ENCODE data around the gene KCNK18. TPM values are rescaled to one million over a fixed set of nuclear protein-coding genes. Genes with fewer than 3 reads are reported as not detected.

KCNK18 gene
- total and polyA plus RNA-seq, 9 donors, result not detected

GRCh38 chr10:117214401-117214800, 17.1 kb downstream of the KCNK18 start:
- 27 to 70% (median 55%) methylated on average over 1 of the region's 1 CpG for WGBS, 3 donors
- H3K27ac ChIP-seq, result no peak overlapping the region

GRCh38 chr10:117215079-117215478, 17.8 kb downstream of the KCNK18 start:
- DNase-seq, result no peak
- peaks cover 5% of the 10 kb centered on the region for H3K4me1 ChIP-seq (ENCODE audit: insufficient read depth)
- H3K27ac ChIP-seq, result no peak overlapping the region
- no peaks in the 10 kb centered on the region for H3K9me3 ChIP-seq
- TF ChIP-seq CTCF (IDR thresholded peaks at IDR 0.05) (no peak), POLR2A (IDR thresholded peaks at IDR 0.05) (no peak), EP300 (IDR thresholded peaks at IDR 0.05) (no peak)
- WGBS, 3 donors, result 86 to 90% (median 87%) methylated on average over 2 of the region's 2 CpGs
- intact Hi-C loops (cut with DNase I), result loop anchor here in 3 of 4 donors (5.0 to 10.0 kb wide), 2 partner anchors 107 to 1030 kb away; no protein-coding TSS in a partner anchor
- no peaks in the 10 kb centered on the region for H3K36me3 ChIP-seq
- H3K4me3 ChIP-seq, result no peak overlapping the region
- no peaks in the 10 kb centered on the region for H3K27me3 ChIP-seq

More at GRCh38 chr10:117214401-117214800, 17.1 kb downstream of the KCNK18 start:
- Histone ChIP-seq H3K4me1 (ENCODE audit: insufficient read depth) (peaks cover 5% of the 10 kb centered on the region), H3K9me3 (no peaks in the 10 kb centered on the region), H3K36me3 (no peaks in the 10 kb centered on the region), H3K27me3 (no peaks in the 10 kb centered on the region), H3K4me3 (no peak overlapping the region)
- DNase-seq, result no peak
- intact Hi-C loops (cut with DNase I), result loop anchor here in 1 of 4 donors (10.0 kb wide), 1 partner anchor 1030 kb away; no protein-coding TSS in a partner anchor
- TF ChIP-seq EP300 (IDR thresholded peaks at IDR 0.05), result no peak
- TF ChIP-seq POLR2A (IDR thresholded peaks at IDR 0.05), result no peak
- TF ChIP-seq CTCF (IDR thresholded peaks at IDR 0.05), result no peak

- intact Hi-C loops (cut with DNase I), result loop anchor here (2.0 to 10.0 kb wide), 3 partner anchors 101 to 1029 kb away; no protein-coding TSS in a partner anchor
- TF ChIP-seq CTCF (IDR thresholded peaks at IDR 0.05), result no peak
- TF ChIP-seq EP300 (IDR thresholded peaks at IDR 0.05), result no peak
- TF ChIP-seq POLR2A (IDR thresholded peaks at IDR 0.05), result no peak
- 54 to 68% (median 67%) methylated on average over 15 of the region's 15 CpGs for WGBS, 3 donors
- peak in 1 of 5 donors; percentile 21 for DNase-seq
- Histone ChIP-seq H3K27ac (no peak overlapping the region), H3K4me3 (no peak overlapping the region), H3K36me3 (no peaks in the 10 kb centered on the region), H3K27me3 (no peaks in the 10 kb centered on the region), H3K9me3 (no peaks in the 10 kb centered on the region), H3K4me1 (ENCODE audit: insufficient read depth) (peaks cover 5% of the 10 kb centered on the region)
These were observed 18.7 kb downstream of the KCNK18 start for GRCh38 chr10:117216028-117216427.

- intact Hi-C loops (cut with DNase I), result loop anchor here (2.0 to 10.0 kb wide), 3 partner anchors 100 to 1028 kb away; no protein-coding TSS in a partner anchor
- H3K36me3 ChIP-seq, result no peaks in the 10 kb centered on the region
- H3K27ac ChIP-seq, result no peak overlapping the region
- peak overlapping the region; percentile 40 for H3K4me3 ChIP-seq
- H3K27me3 ChIP-seq, result no peaks in the 10 kb centered on the region
- H3K9me3 ChIP-seq, result no peaks in the 10 kb centered on the region
- TF ChIP-seq EP300 (IDR thresholded peaks at IDR 0.05) (no peak), CTCF (IDR thresholded peaks at IDR 0.05) (peak; percentile 97 to 100 (median 100)), POLR2A (IDR thresholded peaks at IDR 0.05) (no peak)
- H3K4me1 ChIP-seq (ENCODE audit: insufficient read depth), result peaks cover 5% of the 10 kb centered on the region
- DNase-seq, result peak; percentile 68 to 86 (median 82)
- 1 to 2% (median 1%) methylated on average over 45 to 52 of the region's 52 CpGs for WGBS, 3 donors
These were observed 19.4 kb downstream of the KCNK18 start for GRCh38 chr10:117216611-117217195.
